Right lobe of liver (tissue), 4 donors: ENCODE results near the gene FBXO41.

Experiments used
- POLR2A ChIP-seq: fragments of 450-650 bp; IDR thresholded peaks from one replicate; pipeline ENCODE4 v1.6.1; 2017; ENCODE audit warnings: antibody characterized with exemption, mild to moderate bottlenecking
- TF ChIP-seq, protein P1 (sequence below), 4 donors: fragments of 200-600 bp in 3 of 4; fragments of 450-650 bp in 1 of 4; IDR thresholded peaks; one replicate each; pipeline versions ENCODE4 v1.5.1 to v1.8.0; 2016 to 2022; ENCODE audit warnings: antibody characterized with exemption in 4 of 4, mild to moderate bottlenecking in 2 of 4
- donor health status: DM: no; HTN: no; CAD: no.
- donor health status: DM: no; HTN: no; CAD: no.
- donor health status: DM: no; HTN: yes; CAD: no.

DNA sequence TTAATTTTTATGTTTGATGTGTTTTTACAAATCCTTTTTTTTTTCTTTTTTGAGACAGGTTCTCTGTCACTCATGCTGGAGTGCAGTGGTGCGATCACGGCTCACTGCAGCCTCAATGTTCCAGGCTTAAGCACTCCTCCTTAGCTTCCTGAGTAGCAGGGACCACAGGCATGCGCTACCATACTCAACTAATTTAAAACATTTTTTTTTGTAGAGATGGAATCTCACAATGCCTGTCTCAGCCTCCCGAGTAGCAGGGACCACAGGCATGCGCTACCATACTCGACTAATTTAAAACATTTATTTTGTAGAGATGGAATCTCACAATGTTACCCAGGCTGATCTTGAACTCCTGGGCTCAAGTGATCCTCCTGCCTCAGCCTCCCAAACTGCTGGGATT is 78.7 kb downstream of the FBXO41 start:
- TF ChIP-seq POLR2A = no peak
- TF ChIP-seq, protein P1, sequence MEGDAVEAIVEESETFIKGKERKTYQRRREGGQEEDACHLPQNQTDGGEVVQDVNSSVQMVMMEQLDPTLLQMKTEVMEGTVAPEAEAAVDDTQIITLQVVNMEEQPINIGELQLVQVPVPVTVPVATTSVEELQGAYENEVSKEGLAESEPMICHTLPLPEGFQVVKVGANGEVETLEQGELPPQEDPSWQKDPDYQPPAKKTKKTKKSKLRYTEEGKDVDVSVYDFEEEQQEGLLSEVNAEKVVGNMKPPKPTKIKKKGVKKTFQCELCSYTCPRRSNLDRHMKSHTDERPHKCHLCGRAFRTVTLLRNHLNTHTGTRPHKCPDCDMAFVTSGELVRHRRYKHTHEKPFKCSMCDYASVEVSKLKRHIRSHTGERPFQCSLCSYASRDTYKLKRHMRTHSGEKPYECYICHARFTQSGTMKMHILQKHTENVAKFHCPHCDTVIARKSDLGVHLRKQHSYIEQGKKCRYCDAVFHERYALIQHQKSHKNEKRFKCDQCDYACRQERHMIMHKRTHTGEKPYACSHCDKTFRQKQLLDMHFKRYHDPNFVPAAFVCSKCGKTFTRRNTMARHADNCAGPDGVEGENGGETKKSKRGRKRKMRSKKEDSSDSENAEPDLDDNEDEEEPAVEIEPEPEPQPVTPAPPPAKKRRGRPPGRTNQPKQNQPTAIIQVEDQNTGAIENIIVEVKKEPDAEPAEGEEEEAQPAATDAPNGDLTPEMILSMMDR (IDR thresholded peaks at IDR 0.05) = no peak
